MCF 10A (cell line): Measurements from ENCODE around the gene NTM. TPM values are rescaled to one million over a fixed set of nuclear protein-coding genes. Genes with fewer than 3 reads are reported as not detected.

ENCODE experiments used
- BruUV-seq: library from RNA; stranded (reverse); fragments of 400-500 nt; replicated peaks from 2 replicates; lab custom pipeline; 2021; lab: Mats Ljungman, UMichigan
- CTCF ChIA-PET: fragments of 300-600 bp; sonication (Branson Sonifier 250); formaldehyde crosslinking; extraction: SDS; loops from one replicate; lab custom pipeline; 2021; ENCODE audit warnings: antibody characterized with exemption, inconsistent platforms; lab: Yijun Ruan, JAX
- POLR2A ChIA-PET: fragments of 300-600, 350-650 bp; sonication (Branson Sonifier 250); formaldehyde crosslinking; extraction: SDS; loops from one replicate; lab custom pipeline; 2020; ENCODE audit warnings: antibody characterized with exemption, inconsistent platforms; lab: Yijun Ruan, JAX
- DNase-seq: peaks from one replicate; pipeline ENCODE4 v3.0.0-alpha.2; 2018; ENCODE audit not compliant: unreplicated experiment
- H3K27ac Mint-ChIP-seq: one replicate; pipeline ENCODE4 v1.8.0; 2022; ENCODE audit warnings: mild to moderate bottlenecking, low read depth, mixed read lengths; ENCODE audit not compliant: unreplicated experiment
- H3K27me3 Mint-ChIP-seq: one replicate; pipeline ENCODE4 v1.8.0; 2022; ENCODE audit warnings: mixed read lengths; ENCODE audit not compliant: insufficient read depth, unreplicated experiment
- H3K36me3 Mint-ChIP-seq: one replicate; pipeline ENCODE4 v1.8.0; 2022; ENCODE audit warnings: mild to moderate bottlenecking, moderate library complexity, mixed read lengths; ENCODE audit not compliant: insufficient read depth, unreplicated experiment
- H3K4me1 Mint-ChIP-seq: one replicate; pipeline ENCODE4 v1.8.0; 2022; ENCODE audit warnings: mixed read lengths; ENCODE audit not compliant: insufficient read depth, unreplicated experiment
- H3K4me3 Mint-ChIP-seq: one replicate; pipeline ENCODE4 v1.8.0; 2022; ENCODE audit warnings: mild to moderate bottlenecking, moderate library complexity, mixed read lengths; ENCODE audit not compliant: unreplicated experiment
- H3K9me3 Mint-ChIP-seq: one replicate; pipeline ENCODE4 v1.8.0; 2022; ENCODE audit warnings: mixed read lengths; ENCODE audit not compliant: unreplicated experiment
- CTCF ChIP-seq: fragments of 200-600 bp; IDR thresholded peaks from one replicate; pipeline ENCODE4 v1.8.0; 2022; ENCODE audit warnings: antibody characterized with exemption, mild to moderate bottlenecking; ENCODE audit not compliant: unreplicated experiment
- intact Hi-C: fragments of 100-400 bp; cut with micrococcal nuclease; formaldehyde crosslinking; loops from 2 replicates; pipeline ENCODE4 v1.14.1; 2022
- total RNA-seq: library from RNA; stranded (reverse); gene quantifications from 2 replicates; pipeline ENCODE4 v1.2.3, GENCODE V29; 2022

Gene NTM
- total RNA-seq, 1 experiment from 2014 or later, result not detected

GRCh38 chr11:132346558-132347148 is 976.2 kb downstream of the NTM start:
- POLR2A ChIA-PET, result no interaction called here
- intact Hi-C loops, result no loop called here
- CTCF ChIA-PET, result no interaction called here
- Mint-ChIP-seq H3K4me3 (no peak overlapping the region), H3K4me1 (no peaks in the 10 kb centered on the region), H3K27me3 (no peaks in the 10 kb centered on the region), H3K27ac (no peak overlapping the region), H3K9me3 (peaks cover 49% of the 10 kb centered on the region), H3K36me3 (no peaks in the 10 kb centered on the region)
- BruUV-seq, result no TSS peak
- no peak for DNase-seq
- no peak for TF ChIP-seq CTCF

GRCh38 chr11:132347156-132348090 is 977.0 kb downstream of the NTM start:
- no peak for TF ChIP-seq CTCF
- BruUV-seq, result no TSS peak
- CTCF ChIA-PET, result no interaction called here
- POLR2A ChIA-PET, result no interaction called here
- Mint-ChIP-seq H3K27ac (no peak overlapping the region), H3K9me3 (peaks cover 49% of the 10 kb centered on the region), H3K4me1 (no peaks in the 10 kb centered on the region), H3K4me3 (no peak overlapping the region), H3K36me3 (no peaks in the 10 kb centered on the region), H3K27me3 (no peaks in the 10 kb centered on the region)
- DNase-seq, result no peak
- intact Hi-C loops, result no loop called here

- TF ChIP-seq CTCF, result no peak
- CTCF ChIA-PET, result no interaction called here
- BruUV-seq, result no TSS peak
- no peak overlapping the region for H3K4me3 Mint-ChIP-seq
- no peaks in the 10 kb centered on the region for H3K4me1 Mint-ChIP-seq
- H3K9me3 Mint-ChIP-seq, result peaks cover 45% of the 10 kb centered on the region
- DNase-seq, result no peak
- intact Hi-C loops, result no loop called here
- no peaks in the 10 kb centered on the region for H3K36me3 Mint-ChIP-seq
- no peaks in the 10 kb centered on the region for H3K27me3 Mint-ChIP-seq
- POLR2A ChIA-PET, result no interaction called here
- H3K27ac Mint-ChIP-seq, result no peak overlapping the region
Measured at GRCh38 chr11:132349811-132350733, 979.7 kb downstream of the NTM start.
